Fibroblast of villous mesenchyme (primary cell): ENCODE results near the gene TFPI. TPM values are rescaled to one million over a fixed set of nuclear protein-coding genes. Genes with fewer than 3 reads are reported as not detected.
A peak's percentile ranks its signal among the peaks of the same experiment; 100 is the strongest.

Experiments
- DNase-seq: peaks from one replicate; pipeline ENCODE4 v3.0.0-alpha.2; 2010; ENCODE audit warnings: low read depth
- H3K4me3 ChIP-seq: 2 replicates; pipeline ENCODE4 v1.5.1; 2011; ENCODE audit warnings: low read depth, mild to moderate bottlenecking, low read length
- small RNA-seq: library from RNA; depleted of rRNA; stranded (forward); fragments of <200 nt; gene quantifications from one replicate; pipeline ENCODE3, GENCODE V24; 2012
- total RNA-seq: library from RNA; depleted of rRNA; stranded (reverse); fragments of >200 nt; gene quantifications from 2 replicates; pipeline ENCODE4 v1.2.3, GENCODE V29; 2012
- TF ChIP-seq, protein P1 (sequence below): IDR thresholded peaks from 2 replicates; pipeline ENCODE4 v1.5.1; 2012; ENCODE audit warnings: low read depth, mild to moderate bottlenecking, low read length; ENCODE audit not compliant: insufficient read depth

Gene TFPI
- total RNA-seq, 1 donor = 126 TPM

- TF ChIP-seq, protein P1, sequence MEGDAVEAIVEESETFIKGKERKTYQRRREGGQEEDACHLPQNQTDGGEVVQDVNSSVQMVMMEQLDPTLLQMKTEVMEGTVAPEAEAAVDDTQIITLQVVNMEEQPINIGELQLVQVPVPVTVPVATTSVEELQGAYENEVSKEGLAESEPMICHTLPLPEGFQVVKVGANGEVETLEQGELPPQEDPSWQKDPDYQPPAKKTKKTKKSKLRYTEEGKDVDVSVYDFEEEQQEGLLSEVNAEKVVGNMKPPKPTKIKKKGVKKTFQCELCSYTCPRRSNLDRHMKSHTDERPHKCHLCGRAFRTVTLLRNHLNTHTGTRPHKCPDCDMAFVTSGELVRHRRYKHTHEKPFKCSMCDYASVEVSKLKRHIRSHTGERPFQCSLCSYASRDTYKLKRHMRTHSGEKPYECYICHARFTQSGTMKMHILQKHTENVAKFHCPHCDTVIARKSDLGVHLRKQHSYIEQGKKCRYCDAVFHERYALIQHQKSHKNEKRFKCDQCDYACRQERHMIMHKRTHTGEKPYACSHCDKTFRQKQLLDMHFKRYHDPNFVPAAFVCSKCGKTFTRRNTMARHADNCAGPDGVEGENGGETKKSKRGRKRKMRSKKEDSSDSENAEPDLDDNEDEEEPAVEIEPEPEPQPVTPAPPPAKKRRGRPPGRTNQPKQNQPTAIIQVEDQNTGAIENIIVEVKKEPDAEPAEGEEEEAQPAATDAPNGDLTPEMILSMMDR = no peak
- H3K4me3 ChIP-seq = no peak overlapping the region
- DNase-seq = no peak
Observed at GRCh38 chr2:187424146-187424545, 130.1 kb downstream of the TFPI start.

DNA sequence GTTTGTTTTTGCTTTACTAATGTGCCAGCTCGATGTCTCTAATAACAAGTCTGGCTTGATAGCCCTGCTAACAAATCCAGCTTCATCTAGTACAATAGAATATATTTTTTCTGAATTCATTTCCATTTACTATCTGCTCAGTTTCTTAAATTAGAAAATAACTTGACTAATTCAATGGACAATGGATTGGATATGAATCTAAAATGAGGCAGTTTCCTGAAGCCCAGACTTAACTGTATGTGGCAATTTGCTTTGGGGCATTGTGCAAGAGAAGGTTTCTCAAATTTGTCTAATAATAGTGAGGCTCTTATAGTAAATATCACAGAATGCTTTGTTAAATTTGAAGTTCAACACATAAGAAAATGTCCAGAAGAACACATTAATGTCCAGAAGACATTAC lies 132.0 kb downstream of the TFPI start:
- H3K4me3 ChIP-seq = no peak overlapping the region
- TF ChIP-seq, protein P1 = no peak
- peak; percentile 47 for DNase-seq

DNA sequence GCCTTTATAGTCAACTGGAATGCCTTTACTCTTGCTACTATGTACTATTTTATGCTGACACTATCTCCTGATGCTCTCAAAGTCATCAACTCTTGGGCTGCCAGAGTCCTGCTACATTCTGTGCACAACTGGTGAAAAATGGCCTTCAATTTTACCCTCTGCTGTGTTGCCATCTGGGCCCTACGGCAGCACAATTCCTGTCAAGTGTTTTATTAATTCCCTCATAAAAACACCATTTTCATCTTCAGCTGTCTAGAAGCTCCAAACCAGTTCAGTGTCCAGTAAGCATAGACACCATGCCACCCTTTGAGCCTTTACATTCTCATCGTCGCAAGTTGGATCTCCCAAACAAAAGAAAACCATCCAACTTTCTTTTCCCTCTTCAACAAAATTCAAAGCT lies 132.7 kb downstream of the TFPI start:
- TF ChIP-seq, protein P1 = no peak
- no peak for DNase-seq
- H3K4me3 ChIP-seq = no peak overlapping the region

GRCh38 chr2:187419808-187420207 lies 134.4 kb downstream of the TFPI start:
- TF ChIP-seq, protein P1 = no peak
- DNase-seq = no peak
- no peak overlapping the region for H3K4me3 ChIP-seq

GRCh38 chr2:187415449-187415848 lies 138.8 kb downstream of the TFPI start:
- DNase-seq = no peak
- TF ChIP-seq, protein P1 = no peak
- H3K4me3 ChIP-seq = no peak overlapping the region

Small RNA genes within 50 kb of the gene (small RNA-seq; reads per million reads assigned to genes)
- not detected for gene GAPDHP59

Other genes starting within 250 kb of the TFPI start
- 1.9 and 2.2 TPM in 2 replicates for gene CALCRL, start 106.2 kb downstream of the TFPI start, total RNA-seq